ENCODE results near the gene ADAMTS19.

ADAMTS19 gene

GRCh38 chr5:129770024-129770820, 310.1 kb downstream of the ADAMTS19 start:
- DNase-seq = no peak

GRCh38 chr5:129771058-129771838, 311.1 kb downstream of the ADAMTS19 start:
- DNase-seq = no peak

DNA sequence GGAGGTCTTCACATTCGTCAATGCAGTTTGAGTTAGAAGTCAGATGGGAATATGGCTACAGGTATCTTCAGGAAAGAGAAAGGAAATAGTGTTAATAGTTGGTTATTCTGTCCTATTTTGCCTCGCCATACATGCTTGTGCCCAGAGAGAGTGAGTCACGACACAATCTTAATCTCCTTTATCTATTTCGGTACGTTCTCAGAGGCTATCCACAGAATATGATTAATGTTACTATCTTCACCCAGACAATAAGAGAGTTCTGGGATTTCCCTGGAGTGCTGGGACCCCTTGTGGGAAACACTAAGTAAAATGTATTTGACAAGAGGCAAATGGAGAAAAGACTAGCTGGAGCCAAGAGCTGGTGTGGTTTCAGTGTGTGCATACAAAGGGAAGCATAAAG, 313.3 kb downstream of the ADAMTS19 start:
- no peak for DNase-seq

DNA sequence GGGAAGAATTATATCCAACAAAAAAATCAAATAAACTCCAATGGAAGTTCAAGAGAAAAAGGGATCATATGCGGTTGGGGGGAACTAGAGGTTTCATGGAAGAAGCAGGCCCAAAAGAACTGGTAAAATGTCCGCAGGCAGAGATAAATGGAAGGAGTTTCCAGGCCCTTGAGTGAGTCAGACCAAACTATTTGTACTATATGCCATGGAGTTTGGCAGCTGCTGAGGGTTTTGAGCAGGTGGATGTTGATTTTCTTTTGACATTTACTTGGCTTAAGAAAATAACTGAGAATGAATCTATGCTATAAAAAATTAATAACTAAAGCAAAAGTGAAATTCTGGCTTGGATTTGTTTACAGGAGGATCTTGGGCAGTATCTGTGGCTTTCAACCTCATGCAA, 321.5 kb downstream of the ADAMTS19 start:
- DNase-seq = no peak
